HepG2 (cell line): ENCODE measurements around the gene CHFR. TPM values are rescaled to one million over a fixed set of nuclear protein-coding genes. Genes with fewer than 3 reads are reported as not detected.

Source experiments
- CCAR2 ChIP-seq: fragments of 200-400 bp; formaldehyde crosslinking; optimal IDR thresholded peaks from 2 replicates; pipeline ENCODE3; 2018; ENCODE audit warnings: low read depth, mild to moderate bottlenecking, low read length, moderate library complexity
- CREM ChIP-seq, 2 experiments: sonication (generic) in 1 of 2; formaldehyde crosslinking in 1 of 2; IDR thresholded peaks; 2 replicates each; pipeline versions ENCODE4 v1.4.0 to v1.6.1; 2016 to 2020; ENCODE audit warnings: antibody characterized with exemption in 1 of 2, mild to moderate bottlenecking in 1 of 2, missing genetic modification reagents in 1 of 2
- FOXA1 ChIP-seq, 2 experiments: fragments of 450-650 bp in 1 of 2; sonication (generic) in 1 of 2; formaldehyde crosslinking in 1 of 2; IDR thresholded peaks; 2 replicates each; pipeline versions ENCODE4 v1.4.0 to v1.6.1; 2016 to 2020; ENCODE audit warnings: missing genetic modification reagents in 1 of 2
- HDAC6 ChIP-seq: fragments of 200-600 bp; sonication (generic); IDR thresholded peaks from 2 replicates; pipeline ENCODE4 v1.7.0; 2017; ENCODE audit warnings: mild to moderate bottlenecking, antibody characterized with exemption, low read length, low read depth
- HOXA9 ChIP-seq: sonication (generic); formaldehyde crosslinking; IDR thresholded peaks from 2 replicates; pipeline ENCODE4 v1.8.1; 2022; ENCODE audit warnings: missing genetic modification reagents, mild to moderate bottlenecking, moderate library complexity, borderline replicate concordance
- IRF2 ChIP-seq: IDR thresholded peaks from 2 replicates; pipeline ENCODE4 v1.6.1; 2018; ENCODE audit warnings: missing genetic modification reagents, missing compliant biosample characterization
- NCOA2 ChIP-seq: sonication (generic); formaldehyde crosslinking; IDR thresholded peaks from 2 replicates; pipeline ENCODE4 v1.8.0; 2022; ENCODE audit warnings: inconsistent platforms
- NFE2 ChIP-seq: sonication (generic); formaldehyde crosslinking; IDR thresholded peaks from 2 replicates; pipeline ENCODE4 v1.4.0; 2020; ENCODE audit warnings: missing genetic modification reagents
- SETDB1 ChIP-seq: sonication (generic); formaldehyde crosslinking; IDR thresholded peaks from 2 replicates; pipeline ENCODE4 v1.5.1; 2020; ENCODE audit warnings: missing genetic modification reagents, mild to moderate bottlenecking, borderline replicate concordance
- SSRP1 ChIP-seq: IDR thresholded peaks from 2 replicates; pipeline ENCODE4 v1.6.1; 2016; ENCODE audit warnings: control low read depth
- TEAD3 ChIP-seq: optimal IDR thresholded peaks from 2 replicates; pipeline ENCODE3; 2016; ENCODE audit warnings: borderline replicate concordance
- TMF1 ChIP-seq: sonication (generic); formaldehyde crosslinking; IDR thresholded peaks from 2 replicates; pipeline ENCODE4 v1.8.1; 2022; ENCODE audit warnings: low read depth, missing genetic modification reagents
- ZC3H4 ChIP-seq: sonication (generic); formaldehyde crosslinking; IDR thresholded peaks from 2 replicates; pipeline ENCODE4 v1.4.0; 2020; ENCODE audit warnings: missing genetic modification reagents, borderline replicate concordance
- ZMYM3 ChIP-seq: sonication (generic); formaldehyde crosslinking; IDR thresholded peaks from 2 replicates; pipeline ENCODE4 v1.5.1; 2020; ENCODE audit warnings: mild to moderate bottlenecking, missing genetic modification reagents
- ZNF281 ChIP-seq: sonication (generic); formaldehyde crosslinking; IDR thresholded peaks from 2 replicates; pipeline ENCODE4 v1.4.0; 2020; ENCODE audit warnings: missing genetic modification reagents, borderline replicate concordance
- ZNF282 ChIP-seq: fragments of 450-650 bp; IDR thresholded peaks from 2 replicates; pipeline ENCODE4 v1.6.1; 2018; ENCODE audit not compliant: partially characterized antibody
- ZNF543 ChIP-seq: sonication (generic); formaldehyde crosslinking; IDR thresholded peaks from 2 replicates; pipeline ENCODE4 v1.4.0; 2020; ENCODE audit warnings: mild to moderate bottlenecking, missing genetic modification reagents
- ZNF674 ChIP-seq: sonication (generic); formaldehyde crosslinking; IDR thresholded peaks from 2 replicates; pipeline ENCODE4 v1.5.0; 2020; ENCODE audit warnings: low read depth, mild to moderate bottlenecking, missing genetic modification reagents
- ZNF749 ChIP-seq: sonication (generic); formaldehyde crosslinking; IDR thresholded peaks from 2 replicates; pipeline ENCODE4 v1.8.0; 2022; ENCODE audit warnings: mild to moderate bottlenecking, missing genetic modification reagents, moderate library complexity, borderline replicate concordance
- ZNF761 ChIP-seq: sonication (generic); formaldehyde crosslinking; conservative IDR thresholded peaks from 2 replicates; pipeline ENCODE4 v1.4.0; 2020; ENCODE audit warnings: mild to moderate bottlenecking, missing genetic modification reagents
- ZNF777 ChIP-seq: sonication (generic); formaldehyde crosslinking; IDR thresholded peaks from 2 replicates; pipeline ENCODE4 v1.4.0; 2020; ENCODE audit warnings: missing genetic modification reagents
- polyA plus RNA-seq, 8 experiments: library from polyadenylated mRNA; depleted of rRNA in 3 of 8; stranded (reverse) in 7 of 8; unstranded in 1 of 8; fragments of >200 nt; fragmentation: Illumina TruSeq in 4 of 8; extraction: Trizol in 4 of 8; gene quantifications; 2 replicates each; pipeline versions ENCODE4 v1.2.1 to v1.2.3, GENCODE V29; 2011 to 2016; ENCODE audit warnings: low read depth in 4 of 8, missing spikeins in 1 of 8, mixed read lengths in 1 of 8; ENCODE audit not compliant: insufficient read depth in 1 of 8
- total RNA-seq, 5 experiments: library from RNA; depleted of rRNA; stranded (reverse); fragments of >200 nt; fragmentation: Illumina TruSeq; extraction: Trizol; gene quantifications; 2 replicates each; pipeline ENCODE4 v1.2.3, GENCODE V29; 2016; ENCODE audit warnings: low read depth in 1 of 5
- TF ChIP-seq, protein P1 (sequence below): sonication (generic); formaldehyde crosslinking; IDR thresholded peaks from 2 replicates; pipeline ENCODE4 v1.4.0; 2020; ENCODE audit warnings: missing genetic modification reagents
- TF ChIP-seq, protein P2 (sequence below): sonication (generic); formaldehyde crosslinking; IDR thresholded peaks from 2 replicates; pipeline ENCODE4 v1.8.1; 2023; ENCODE audit warnings: mild to moderate bottlenecking, missing genetic modification reagents

Gene CHFR
- total and polyA plus RNA-seq, 2 of the 13 experiments (the other 11 are each of a cell fraction or from before 2014, with no cell fraction given): 21.4 to 21.5 TPM

GRCh38 chr12:132887513-132888351 is at the start of gene CHFR (continued):
- TF ChIP-seq, protein P1, sequence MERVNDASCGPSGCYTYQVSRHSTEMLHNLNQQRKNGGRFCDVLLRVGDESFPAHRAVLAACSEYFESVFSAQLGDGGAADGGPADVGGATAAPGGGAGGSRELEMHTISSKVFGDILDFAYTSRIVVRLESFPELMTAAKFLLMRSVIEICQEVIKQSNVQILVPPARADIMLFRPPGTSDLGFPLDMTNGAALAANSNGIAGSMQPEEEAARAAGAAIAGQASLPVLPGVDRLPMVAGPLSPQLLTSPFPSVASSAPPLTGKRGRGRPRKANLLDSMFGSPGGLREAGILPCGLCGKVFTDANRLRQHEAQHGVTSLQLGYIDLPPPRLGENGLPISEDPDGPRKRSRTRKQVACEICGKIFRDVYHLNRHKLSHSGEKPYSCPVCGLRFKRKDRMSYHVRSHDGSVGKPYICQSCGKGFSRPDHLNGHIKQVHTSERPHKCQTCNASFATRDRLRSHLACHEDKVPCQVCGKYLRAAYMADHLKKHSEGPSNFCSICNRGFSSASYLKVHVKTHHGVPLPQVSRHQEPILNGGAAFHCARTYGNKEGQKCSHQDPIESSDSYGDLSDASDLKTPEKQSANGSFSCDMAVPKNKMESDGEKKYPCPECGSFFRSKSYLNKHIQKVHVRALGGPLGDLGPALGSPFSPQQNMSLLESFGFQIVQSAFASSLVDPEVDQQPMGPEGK (CRISPR knock-in tag): no peak
- TF ChIP-seq ZNF777 (CRISPR knock-in tag) (no peak; the same call in 1 of the 2 replicates), ZNF761 (CRISPR knock-in tag) (no peak), NFE2 (no peak), ZNF674 (CRISPR knock-in tag) (no peak), HDAC6 (no peak), ZNF749 (no peak), ZMYM3 (CRISPR knock-in tag) (no peak), ZNF282 (no peak), ZC3H4 (CRISPR knock-in tag) (peak; percentile 39; the same call in 1 of the 2 replicates), HOXA9 (no peak), NCOA2 (CRISPR knock-in tag) (peak; percentile 17; the same call in 1 of the 2 replicates), SETDB1 (CRISPR knock-in tag) (no peak), TEAD3 (CRISPR knock-in tag) (peak; percentile 6), IRF2 (peak; percentile 62; the same call in 1 of the 2 replicates), CREM (IDR thresholded peaks at IDR 0.05) (peak; percentile 84), CREM (CRISPR knock-in tag; IDR thresholded peaks at IDR 0.05) (no peak), SSRP1 (CRISPR knock-in tag) (no peak), ZNF543 (CRISPR knock-in tag) (no peak), ZNF281 (no peak), FOXA1 (IDR thresholded peaks at IDR 0.05) (no peak), FOXA1 (CRISPR knock-in tag; IDR thresholded peaks at IDR 0.05) (no peak), TMF1 (no peak), CCAR2 (no peak)
- TF ChIP-seq, protein P2, sequence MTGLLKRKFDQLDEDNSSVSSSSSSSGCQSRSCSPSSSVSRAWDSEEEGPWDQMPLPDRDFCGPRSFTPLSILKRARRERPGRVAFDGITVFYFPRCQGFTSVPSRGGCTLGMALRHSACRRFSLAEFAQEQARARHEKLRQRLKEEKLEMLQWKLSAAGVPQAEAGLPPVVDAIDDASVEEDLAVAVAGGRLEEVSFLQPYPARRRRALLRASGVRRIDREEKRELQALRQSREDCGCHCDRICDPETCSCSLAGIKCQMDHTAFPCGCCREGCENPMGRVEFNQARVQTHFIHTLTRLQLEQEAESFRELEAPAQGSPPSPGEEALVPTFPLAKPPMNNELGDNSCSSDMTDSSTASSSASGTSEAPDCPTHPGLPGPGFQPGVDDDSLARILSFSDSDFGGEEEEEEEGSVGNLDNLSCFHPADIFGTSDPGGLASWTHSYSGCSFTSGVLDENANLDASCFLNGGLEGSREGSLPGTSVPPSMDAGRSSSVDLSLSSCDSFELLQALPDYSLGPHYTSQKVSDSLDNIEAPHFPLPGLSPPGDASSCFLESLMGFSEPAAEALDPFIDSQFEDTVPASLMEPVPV: 0 out of 2 replicates have a peak, but pooled peaks have one; percentile 27
